GM19035 (cell line): Measurements from ENCODE around the gene PODXL2.
"Not testable (repeated sequence)": the region's sequence is repeated elsewhere in the genome, so short reads cannot be mapped to it uniquely, and the experiment has no call there.

ENCODE experiments used
- ATAC-seq: cut with Tn5 transposase; IDR thresholded peaks from one replicate; pipeline ENCODE4 v1.9.1; 2021; ENCODE audit not compliant: unreplicated experiment

PODXL2 gene

GRCh38 chr3:127674101-127674721 lies 45.2 kb downstream of the PODXL2 start:
- no peak for ATAC-seq

- no peak for ATAC-seq
Observed at GRCh38 chr3:127674790-127675189, 45.8 kb downstream of the PODXL2 start.

GRCh38 chr3:127675651-127676391 lies 46.8 kb downstream of the PODXL2 start:
- ATAC-seq, result no peak

- ATAC-seq, result no peak
Observed at GRCh38 chr3:127676456-127676855, 47.5 kb downstream of the PODXL2 start.

- no peak for ATAC-seq
Observed at GRCh38 chr3:127676921-127677351, 48.0 kb downstream of the PODXL2 start.

GRCh38 chr3:127677541-127678314 lies 48.7 kb downstream of the PODXL2 start:
- ATAC-seq, result no peak

GRCh38 chr3:127678315-127678599 lies 49.3 kb downstream of the PODXL2 start:
- no peak for ATAC-seq

- ATAC-seq, result no peak
Observed at GRCh38 chr3:127678611-127679533, 49.9 kb downstream of the PODXL2 start.

GRCh38 chr3:127679534-127680145 lies 50.7 kb downstream of the PODXL2 start:
- no peak for ATAC-seq

GRCh38 chr3:127680146-127680661 lies 51.2 kb downstream of the PODXL2 start:
- no peak for ATAC-seq

- no peak for ATAC-seq
Observed at GRCh38 chr3:127680798-127681221, 51.8 kb downstream of the PODXL2 start.

- not testable (repeated sequence) for ATAC-seq
Observed at GRCh38 chr3:127682175-127682554, 53.2 kb downstream of the PODXL2 start.

GRCh38 chr3:127682561-127682960 lies 53.6 kb downstream of the PODXL2 start:
- no peak for ATAC-seq

GRCh38 chr3:127684871-127685707 lies 56.1 kb downstream of the PODXL2 start:
- no peak for ATAC-seq

- ATAC-seq, result no peak
Observed at GRCh38 chr3:127685708-127686511, 56.9 kb downstream of the PODXL2 start.

- no peak for ATAC-seq
Observed at GRCh38 chr3:127686512-127686894, 57.5 kb downstream of the PODXL2 start.

- no peak for ATAC-seq
Observed at GRCh38 chr3:127687228-127687737, 58.3 kb downstream of the PODXL2 start.

GRCh38 chr3:127688022-127688415 lies 59.0 kb downstream of the PODXL2 start:
- ATAC-seq, result no peak
